ENCODE measurements around the gene CYP2B6.

DNA sequence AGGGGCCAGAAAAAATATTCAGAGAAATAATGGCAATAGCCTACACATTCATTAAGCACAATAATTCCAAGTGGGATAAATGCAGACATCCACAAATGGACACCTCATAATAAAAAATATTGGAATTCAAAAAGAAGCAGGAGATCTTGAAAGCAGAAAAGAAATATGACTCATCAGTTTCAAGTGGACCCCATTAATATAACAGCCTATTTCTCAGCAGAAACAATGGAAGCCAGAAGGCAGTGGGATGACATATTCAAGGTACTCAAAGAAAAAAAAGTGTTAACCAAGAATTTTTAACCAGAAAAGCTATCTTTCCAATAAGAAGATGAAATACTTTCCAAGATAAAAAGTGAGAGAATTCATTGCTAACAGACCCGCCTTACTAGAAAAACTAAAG is 48.7 kb downstream of the CYP2B6 start:
- TF ChIP-seq, protein P1, sequence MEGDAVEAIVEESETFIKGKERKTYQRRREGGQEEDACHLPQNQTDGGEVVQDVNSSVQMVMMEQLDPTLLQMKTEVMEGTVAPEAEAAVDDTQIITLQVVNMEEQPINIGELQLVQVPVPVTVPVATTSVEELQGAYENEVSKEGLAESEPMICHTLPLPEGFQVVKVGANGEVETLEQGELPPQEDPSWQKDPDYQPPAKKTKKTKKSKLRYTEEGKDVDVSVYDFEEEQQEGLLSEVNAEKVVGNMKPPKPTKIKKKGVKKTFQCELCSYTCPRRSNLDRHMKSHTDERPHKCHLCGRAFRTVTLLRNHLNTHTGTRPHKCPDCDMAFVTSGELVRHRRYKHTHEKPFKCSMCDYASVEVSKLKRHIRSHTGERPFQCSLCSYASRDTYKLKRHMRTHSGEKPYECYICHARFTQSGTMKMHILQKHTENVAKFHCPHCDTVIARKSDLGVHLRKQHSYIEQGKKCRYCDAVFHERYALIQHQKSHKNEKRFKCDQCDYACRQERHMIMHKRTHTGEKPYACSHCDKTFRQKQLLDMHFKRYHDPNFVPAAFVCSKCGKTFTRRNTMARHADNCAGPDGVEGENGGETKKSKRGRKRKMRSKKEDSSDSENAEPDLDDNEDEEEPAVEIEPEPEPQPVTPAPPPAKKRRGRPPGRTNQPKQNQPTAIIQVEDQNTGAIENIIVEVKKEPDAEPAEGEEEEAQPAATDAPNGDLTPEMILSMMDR (IDR thresholded peaks at IDR 0.05; ENCODE audit: low read length), result no peak
- no peak for TF ChIP-seq EZH2 (IDR thresholded peaks at IDR 0.05; ENCODE audit: borderline replicate concordance, low read length)
